Measurements from ENCODE around the gene KNTC1.
"Not testable (repeated sequence)": the region's sequence is repeated elsewhere in the genome, so short reads cannot be mapped to it uniquely, and the experiment has no call there.

KNTC1 gene

GRCh38 chr12:122506393-122506938, 20.6 kb upstream of the KNTC1 start:
- no peak for DNase-seq

GRCh38 chr12:122508163-122508562, 18.9 kb upstream of the KNTC1 start:
- DNase-seq, result no peak

GRCh38 chr12:122513028-122513427, 14.0 kb upstream of the KNTC1 start:
- not testable (repeated sequence) for DNase-seq

GRCh38 chr12:122513660-122514059, 13.4 kb upstream of the KNTC1 start:
- DNase-seq, result no peak

- DNase-seq, result no peak
These were observed 11.8 kb upstream of the KNTC1 start for GRCh38 chr12:122515275-122515674.

- no peak for DNase-seq
These were observed 10.3 kb upstream of the KNTC1 start for GRCh38 chr12:122516544-122517361.

GRCh38 chr12:122517877-122518276, 9.2 kb upstream of the KNTC1 start:
- no peak for DNase-seq

GRCh38 chr12:122518908-122519307, 8.1 kb upstream of the KNTC1 start:
- no peak for DNase-seq

GRCh38 chr12:122519418-122519817, 7.6 kb upstream of the KNTC1 start:
- DNase-seq, result no peak

- no peak for DNase-seq
These were observed 6.4 kb upstream of the KNTC1 start for GRCh38 chr12:122520676-122521075.

- DNase-seq, result no peak
These were observed 3.8 kb upstream of the KNTC1 start for GRCh38 chr12:122523280-122523679.

- DNase-seq, result no peak
These were observed 3.0 kb upstream of the KNTC1 start for GRCh38 chr12:122523846-122524718.

- DNase-seq, result peak; percentile 10
These were observed 462 bp downstream of the KNTC1 start for GRCh38 chr12:122527478-122527944.

- no peak for DNase-seq
These were observed 1.5 kb downstream of the KNTC1 start for GRCh38 chr12:122528582-122528981.

- no peak for DNase-seq
These were observed 1.9 kb downstream of the KNTC1 start for GRCh38 chr12:122528992-122529391.

- no peak for DNase-seq
These were observed 6.8 kb downstream of the KNTC1 start for GRCh38 chr12:122533856-122534255.

- no peak for DNase-seq
These were observed 10.0 kb downstream of the KNTC1 start for GRCh38 chr12:122537021-122537420.

GRCh38 chr12:122538496-122538895, 11.4 kb downstream of the KNTC1 start:
- DNase-seq, result no peak

GRCh38 chr12:122544537-122544936, 17.5 kb downstream of the KNTC1 start:
- no peak for DNase-seq

- DNase-seq, result no peak
These were observed 18.8 kb downstream of the KNTC1 start for GRCh38 chr12:122545855-122546254.

GRCh38 chr12:122547330-122547729, 20.3 kb downstream of the KNTC1 start:
- DNase-seq, result no peak

- no peak for DNase-seq
These were observed 31.9 kb downstream of the KNTC1 start for GRCh38 chr12:122558745-122559641.

- no peak for DNase-seq
These were observed 33.1 kb downstream of the KNTC1 start for GRCh38 chr12:122560138-122560537.
